Glomerular visceral epithelial cell (primary cell): ENCODE data around the gene TLR10.
"Not testable (repeated sequence)": the region's sequence is repeated elsewhere in the genome, so short reads cannot be mapped to it uniquely, and the experiment has no call there.

Experiments
- DNase-seq: peaks from one replicate; pipeline ENCODE4 v3.0.0-alpha.2; 2016; ENCODE audit errors: extremely low spot score

The TLR10 gene, protein sequence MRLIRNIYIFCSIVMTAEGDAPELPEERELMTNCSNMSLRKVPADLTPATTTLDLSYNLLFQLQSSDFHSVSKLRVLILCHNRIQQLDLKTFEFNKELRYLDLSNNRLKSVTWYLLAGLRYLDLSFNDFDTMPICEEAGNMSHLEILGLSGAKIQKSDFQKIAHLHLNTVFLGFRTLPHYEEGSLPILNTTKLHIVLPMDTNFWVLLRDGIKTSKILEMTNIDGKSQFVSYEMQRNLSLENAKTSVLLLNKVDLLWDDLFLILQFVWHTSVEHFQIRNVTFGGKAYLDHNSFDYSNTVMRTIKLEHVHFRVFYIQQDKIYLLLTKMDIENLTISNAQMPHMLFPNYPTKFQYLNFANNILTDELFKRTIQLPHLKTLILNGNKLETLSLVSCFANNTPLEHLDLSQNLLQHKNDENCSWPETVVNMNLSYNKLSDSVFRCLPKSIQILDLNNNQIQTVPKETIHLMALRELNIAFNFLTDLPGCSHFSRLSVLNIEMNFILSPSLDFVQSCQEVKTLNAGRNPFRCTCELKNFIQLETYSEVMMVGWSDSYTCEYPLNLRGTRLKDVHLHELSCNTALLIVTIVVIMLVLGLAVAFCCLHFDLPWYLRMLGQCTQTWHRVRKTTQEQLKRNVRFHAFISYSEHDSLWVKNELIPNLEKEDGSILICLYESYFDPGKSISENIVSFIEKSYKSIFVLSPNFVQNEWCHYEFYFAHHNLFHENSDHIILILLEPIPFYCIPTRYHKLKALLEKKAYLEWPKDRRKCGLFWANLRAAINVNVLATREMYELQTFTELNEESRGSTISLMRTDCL

DNA sequence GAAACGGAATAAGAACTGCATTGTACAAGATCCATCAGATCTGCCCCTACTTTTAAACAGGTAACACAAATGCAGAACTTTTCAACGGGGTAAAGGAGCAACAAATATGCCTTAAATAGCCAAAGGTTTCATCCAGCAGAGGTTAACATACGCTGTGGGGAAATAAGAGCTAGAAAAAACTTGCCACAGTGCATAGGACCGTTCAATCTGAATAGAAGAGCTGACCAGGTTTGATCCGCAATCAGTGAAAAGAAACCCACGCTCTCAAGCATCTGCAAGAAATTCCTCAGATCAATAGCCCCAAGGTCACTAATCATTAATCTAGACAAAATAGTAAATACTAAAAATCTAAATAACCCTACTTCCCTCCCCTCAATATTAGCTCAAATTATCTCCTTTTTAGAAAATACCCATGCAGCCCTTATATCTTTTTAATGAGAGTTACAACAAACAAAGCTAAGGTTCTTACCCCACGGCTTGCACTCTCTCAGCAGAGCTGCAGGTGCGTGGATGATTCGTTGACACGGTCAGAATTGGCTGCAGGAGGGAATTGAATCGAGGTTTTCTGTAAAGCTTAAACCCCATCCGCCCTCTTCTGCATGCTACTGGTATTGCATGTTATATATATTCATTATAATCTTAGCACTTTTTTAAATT is at the start of gene TLR10:
TLR10 (minus strand) TSS at position 539 of the 657 bp plus-strand sequence. CDS start 7,400 bp downstream, outside the sequence.
- peak; percentile 56 for DNase-seq

DNA sequence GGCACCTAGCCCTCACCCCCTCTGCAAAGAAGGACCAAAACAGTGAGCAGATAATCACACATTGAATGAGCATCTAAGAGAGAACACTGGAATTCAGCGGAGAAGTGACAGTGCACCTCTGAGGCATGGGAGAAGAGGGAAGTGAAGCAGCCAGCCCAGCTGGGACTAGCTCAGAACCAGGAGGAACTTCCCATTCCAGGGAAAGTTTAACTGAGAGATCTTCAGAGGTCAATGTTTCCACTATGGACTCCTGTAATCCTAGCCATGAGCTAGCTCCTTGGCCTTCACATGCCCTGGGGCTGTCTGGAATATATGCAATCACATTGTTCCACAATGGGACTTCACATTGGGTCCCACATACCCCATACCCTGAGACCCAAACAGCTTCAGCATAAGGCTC is 49.4 kb upstream of the TLR10 start:
- DNase-seq, result no peak

DNA sequence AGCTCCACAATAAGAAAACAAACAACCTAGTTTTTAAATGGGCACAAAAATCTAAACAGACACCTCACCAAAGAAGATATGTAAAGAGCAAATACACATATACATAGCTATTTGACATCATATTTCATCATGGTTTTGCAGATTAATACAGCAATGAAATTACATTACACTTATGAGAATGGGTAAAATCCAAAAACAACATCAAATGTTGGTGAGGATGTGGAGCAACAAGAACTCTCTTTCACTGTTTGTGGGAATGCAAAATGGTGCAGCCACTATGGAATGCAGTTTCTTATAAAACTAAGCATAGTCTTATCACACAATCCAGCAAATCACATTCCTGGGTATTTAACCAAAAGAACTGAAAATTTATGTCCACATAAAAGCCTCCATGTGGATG is 48.9 kb upstream of the TLR10 start:
- DNase-seq, result no peak

DNA sequence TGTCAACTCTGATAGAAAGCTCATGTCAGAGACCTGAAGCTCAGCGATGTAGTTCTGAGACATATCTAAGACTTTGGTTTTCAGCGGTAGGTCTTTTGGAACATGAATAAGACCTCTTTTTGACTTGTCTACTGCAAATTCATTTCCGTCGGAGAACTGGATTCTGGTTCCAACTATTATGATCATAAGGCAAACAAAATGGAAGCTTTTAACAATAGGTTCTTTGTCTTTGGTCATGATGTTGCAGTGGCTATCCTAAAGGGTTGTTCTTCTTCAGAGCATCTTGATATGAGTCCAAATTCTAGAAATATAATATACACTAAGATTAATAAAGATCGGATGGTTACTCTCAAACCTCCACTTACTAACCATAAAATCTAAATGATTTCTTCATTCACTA is 46.4 kb upstream of the TLR10 start:
- no peak for DNase-seq

DNA sequence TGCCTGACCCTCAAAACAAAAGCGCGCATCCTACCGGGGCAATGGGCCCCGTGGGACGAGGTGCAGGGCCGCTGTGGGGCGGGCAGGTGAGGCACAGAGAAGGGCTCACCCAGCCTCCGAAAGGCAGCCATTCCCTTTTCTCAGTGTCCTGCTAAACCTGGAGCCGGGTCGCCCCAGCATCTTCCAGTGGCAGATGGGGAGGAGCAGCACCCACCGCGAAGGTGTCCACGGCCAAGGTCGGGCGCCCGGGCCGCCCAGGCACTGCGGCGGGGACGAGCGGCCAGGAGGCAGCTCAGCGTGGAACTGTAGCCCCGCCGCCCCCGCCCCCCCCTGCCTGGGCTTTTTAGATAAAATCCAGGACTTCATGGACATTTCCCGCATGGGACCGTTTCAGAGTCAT is 41.0 kb upstream of the TLR10 start:
- DNase-seq, result no peak

DNA sequence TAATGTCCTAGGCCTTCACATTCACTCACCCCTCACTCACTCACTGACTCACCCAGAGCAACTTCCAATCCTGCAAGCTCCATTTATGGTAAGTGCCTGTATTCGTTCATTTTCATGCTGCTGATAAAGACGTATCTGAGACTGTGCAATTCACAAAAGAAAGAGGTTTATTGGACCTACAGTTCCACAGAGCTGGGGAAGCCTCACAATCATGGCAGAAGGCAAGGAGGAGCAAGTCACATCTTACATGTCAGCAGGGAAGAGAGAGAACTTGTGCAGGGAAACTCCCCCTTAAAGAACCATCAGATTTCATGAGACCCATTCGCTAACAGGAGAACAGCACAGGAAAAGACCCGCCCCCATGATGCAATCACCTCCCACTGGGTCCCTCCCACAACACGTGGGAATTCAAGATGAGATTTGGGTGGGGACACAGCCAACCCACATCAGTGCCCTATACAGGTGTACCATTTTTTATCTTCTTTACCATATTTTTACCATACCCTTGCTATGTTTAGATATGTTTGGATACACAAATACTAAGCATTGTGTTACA is 40.0 kb upstream of the TLR10 start:
- no peak for DNase-seq

DNA sequence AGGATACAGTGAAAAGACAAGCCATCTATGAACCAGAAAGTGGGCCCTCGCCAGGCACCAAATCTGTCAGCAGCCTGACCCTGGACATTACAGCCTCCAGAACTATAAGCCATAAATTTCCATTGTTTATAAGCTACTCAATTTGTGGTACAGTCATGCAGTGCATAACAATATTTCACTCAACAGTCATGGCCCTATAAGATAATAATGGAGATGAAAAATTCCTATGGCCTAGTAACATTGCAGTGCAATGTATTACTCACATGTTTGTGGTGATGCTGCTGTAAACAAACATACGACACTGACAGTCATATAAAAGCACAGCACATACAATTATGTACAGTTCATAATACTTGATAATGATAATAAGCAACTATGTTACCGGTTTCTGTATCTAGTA is 38.9 kb upstream of the TLR10 start:
- DNase-seq, result no peak

DNA sequence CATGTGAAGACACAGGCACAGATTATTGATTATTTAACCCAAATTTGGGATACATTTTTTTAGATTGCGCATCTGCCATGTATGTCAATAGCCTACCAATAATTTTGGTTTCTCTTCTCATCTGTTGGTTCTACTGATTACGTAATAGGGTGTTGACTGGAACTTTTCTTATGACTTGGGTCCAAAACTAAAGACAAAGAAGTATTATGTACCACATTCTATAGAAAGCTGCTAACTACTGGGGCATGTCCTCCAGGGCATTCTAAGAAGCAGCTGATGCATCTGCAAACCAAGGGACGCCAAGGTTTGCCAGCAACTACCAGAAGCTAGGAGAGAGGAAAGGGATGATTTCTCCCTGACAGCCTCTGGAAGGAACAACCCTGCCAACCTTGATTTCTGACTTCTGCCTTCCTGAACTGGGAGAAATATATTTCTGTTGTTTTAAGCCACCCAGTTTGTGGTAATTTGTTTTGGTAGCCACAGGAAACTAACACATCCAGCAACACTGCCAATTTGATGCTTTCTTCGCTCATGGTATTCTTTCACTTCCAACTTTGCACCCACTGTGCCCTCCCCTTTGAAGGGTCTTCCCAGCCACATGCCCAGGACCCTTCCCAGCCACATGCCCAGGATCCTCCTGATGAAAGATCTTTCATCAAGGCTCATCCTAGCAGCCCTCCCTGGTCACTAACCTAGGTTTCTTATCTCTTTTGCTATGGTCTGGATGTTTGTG is 37.7 kb upstream of the TLR10 start:
- no peak for DNase-seq

DNA sequence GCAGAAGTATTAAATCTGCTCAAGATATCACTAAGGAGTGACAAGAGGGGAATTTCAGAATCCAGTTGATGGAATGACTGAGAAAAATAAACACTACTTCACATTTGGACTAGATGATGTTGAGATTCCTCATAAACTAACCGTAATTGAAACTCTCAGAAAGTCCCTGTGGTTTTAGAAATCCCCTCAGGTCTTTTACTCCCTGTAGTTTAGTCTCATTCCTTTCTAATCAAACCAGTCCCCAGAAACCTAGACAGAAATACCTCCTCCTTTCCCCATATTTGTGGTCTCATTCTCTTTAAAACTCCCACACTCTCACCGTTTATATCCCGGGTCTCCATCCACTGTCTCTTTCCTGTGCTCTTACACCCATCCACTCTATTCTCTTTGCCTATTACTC is 36.8 kb upstream of the TLR10 start:
- peak; percentile 20 for DNase-seq

DNA sequence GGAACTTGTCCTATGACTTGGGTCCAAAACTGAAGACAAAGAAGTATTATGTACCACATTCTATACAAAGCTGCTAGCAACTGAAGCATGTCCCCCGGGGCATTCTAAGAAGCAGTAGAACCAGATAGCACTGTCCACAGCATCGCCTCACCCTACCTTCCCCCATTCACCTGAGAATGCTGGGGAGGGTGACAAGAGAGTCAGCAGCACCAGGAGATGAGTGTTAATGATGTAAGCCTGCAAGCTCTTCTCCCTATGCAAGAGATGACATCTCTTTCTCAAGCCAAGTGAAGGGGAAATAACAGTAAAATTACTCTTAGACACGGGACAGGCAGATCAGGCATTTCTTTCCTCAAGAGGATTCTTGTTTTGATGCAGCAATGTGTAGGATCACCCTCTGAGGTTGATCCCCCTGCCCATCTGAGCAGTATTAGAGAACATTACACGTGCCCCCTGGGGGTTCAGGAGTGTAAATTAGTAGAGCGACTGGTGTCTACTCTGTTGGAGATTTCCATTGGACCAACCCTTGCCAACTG is 35.7 kb upstream of the TLR10 start:
- no peak for DNase-seq

DNA sequence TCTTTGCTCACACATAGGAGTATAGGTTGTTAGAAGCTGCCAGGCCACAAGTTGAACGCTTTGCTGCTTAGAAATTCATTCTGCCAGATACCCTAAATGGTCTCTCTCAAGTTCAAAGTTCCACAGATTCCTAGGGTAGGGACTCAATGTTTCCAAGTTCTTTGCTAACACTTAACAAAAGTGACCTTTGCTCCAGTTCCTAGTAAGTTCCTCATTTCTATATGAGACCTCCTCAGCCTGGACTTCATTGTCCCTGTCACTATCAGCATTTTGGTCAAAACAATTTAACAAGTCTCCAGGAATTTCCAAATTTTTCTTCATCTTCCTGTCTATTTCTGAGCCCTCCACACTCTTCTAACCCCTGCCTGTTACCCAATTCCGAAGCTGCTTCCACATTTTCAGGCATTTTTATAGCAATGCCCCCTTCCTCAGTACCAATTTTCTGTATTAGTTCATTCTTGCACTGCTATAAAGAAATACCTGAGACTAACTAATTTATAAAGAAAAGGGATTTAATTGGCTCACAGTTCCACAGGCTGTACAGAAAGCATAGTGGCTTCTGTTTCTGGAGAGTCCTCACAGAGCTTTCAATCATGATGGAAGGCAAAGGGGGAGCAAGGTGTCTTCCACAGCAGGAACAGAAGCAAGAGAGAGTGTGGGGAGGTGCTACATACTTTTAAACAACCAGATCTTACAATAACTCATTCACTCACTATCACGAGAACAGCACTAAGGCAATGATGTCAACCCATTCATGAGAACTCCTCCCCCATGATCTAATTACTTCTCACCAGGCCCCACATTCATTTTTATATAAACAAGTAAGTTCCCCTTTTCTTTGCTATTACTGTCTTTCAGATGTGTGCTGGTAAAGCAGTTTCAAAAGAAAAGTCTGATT is 33.3 kb upstream of the TLR10 start:
- DNase-seq, result no peak

DNA sequence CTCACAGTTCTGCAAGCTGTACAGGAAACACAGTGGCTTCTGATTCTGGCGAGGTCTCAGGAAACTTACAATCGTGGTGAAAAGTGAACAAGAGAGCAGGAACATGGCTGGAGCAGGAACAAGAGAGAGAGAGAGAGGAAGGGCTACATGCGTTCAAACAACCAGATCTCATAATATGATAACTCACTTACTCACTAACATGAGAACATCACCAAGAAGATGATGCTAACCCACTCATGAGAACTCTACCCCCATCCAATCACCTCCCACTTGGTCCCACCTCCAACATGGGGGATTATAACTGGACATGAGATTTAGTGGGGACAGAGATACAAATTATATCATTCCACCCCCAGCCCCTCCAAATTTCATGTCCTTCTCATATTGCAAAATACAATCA is 31.6 kb upstream of the TLR10 start:
- DNase-seq, result no peak

DNA sequence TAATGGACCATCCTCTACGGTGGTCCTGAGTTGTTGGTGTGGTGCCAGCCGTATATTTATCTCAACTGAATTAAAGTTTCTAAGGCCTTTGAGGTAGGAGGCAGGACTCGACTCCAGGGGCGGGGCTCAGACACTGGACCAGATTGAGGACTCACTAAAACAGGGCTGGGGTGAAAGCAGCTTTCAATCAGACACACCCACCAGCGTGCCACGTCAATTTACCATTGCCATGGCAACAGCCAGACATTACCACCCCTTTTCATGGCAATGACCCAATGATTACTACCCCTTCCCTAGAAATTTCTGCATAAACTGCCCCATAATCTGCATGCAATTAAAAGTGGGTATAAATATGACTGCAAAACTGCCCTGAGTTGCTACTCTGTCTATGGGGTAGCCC is 28.5 kb upstream of the TLR10 start:
- DNase-seq, result no peak

DNA sequence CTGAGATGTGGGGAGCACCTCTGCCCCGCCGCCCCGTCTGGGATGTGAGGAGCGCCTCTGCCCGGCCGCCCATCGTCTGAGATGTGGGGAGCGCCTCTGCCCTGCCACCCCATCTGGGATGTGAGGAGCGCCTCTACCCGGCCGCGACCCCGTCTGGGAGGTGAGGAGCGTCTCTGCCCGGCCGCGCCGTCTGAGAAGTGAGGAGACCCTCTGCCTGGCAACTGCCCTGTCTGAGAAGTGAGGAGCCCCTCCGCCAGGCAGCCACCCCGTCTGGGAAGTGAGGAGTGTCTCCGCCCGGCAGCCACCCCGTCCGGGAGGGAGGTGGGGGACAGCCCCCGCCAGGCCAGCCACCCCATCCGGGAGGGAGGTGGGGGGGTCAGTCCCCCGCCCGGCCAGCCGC is 24.7 kb upstream of the TLR10 start:
- DNase-seq, result not testable (repeated sequence)

DNA sequence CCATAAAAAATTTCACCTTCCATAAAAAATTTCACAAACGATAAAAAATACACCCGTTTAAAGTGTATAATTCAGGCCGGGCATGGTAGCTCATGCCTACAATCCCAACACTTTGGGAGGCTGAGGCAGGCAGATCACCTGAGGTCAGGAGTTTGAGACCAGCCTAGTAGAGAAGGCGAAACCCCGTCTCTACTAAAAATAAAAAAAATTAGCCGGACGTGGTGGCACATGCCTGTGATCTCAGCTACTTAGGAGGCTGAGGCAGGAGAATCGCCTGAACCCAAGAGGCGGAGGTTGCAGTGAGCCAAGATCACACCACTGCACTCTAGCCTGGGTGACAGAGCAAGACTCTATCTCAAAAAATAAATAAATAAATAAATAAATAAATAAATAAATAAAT is 23.5 kb upstream of the TLR10 start:
- DNase-seq, result not testable (repeated sequence)

DNA sequence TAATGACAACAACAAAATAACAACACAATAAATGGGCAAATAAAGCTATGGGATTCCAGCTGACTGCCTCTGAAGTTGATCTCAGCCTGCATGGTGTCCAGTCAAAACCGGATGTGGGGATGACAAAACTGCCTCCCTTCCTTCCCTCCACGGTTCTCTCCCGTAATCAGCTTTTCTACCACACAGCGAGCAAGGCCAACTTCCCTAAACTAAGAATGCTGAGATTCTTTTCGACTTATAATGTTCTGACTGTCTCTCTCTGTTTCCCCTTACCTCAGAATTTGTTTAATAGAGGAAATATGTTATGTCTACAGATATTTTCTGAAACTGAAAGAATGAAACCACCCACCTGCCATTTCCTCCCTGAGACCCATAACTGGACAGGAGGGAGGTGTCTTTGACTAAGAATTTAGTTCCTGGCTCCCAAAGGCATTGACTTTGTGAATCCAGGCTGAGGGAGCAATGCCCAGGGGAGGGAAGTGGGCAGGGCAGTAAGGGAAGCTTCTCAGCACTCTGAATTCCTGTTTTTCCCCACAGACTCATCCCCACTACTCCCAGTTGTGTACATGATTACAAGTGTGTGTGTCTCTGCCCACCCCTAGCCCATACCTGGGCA is 22.8 kb upstream of the TLR10 start:
- DNase-seq, result peak; percentile 53

DNA sequence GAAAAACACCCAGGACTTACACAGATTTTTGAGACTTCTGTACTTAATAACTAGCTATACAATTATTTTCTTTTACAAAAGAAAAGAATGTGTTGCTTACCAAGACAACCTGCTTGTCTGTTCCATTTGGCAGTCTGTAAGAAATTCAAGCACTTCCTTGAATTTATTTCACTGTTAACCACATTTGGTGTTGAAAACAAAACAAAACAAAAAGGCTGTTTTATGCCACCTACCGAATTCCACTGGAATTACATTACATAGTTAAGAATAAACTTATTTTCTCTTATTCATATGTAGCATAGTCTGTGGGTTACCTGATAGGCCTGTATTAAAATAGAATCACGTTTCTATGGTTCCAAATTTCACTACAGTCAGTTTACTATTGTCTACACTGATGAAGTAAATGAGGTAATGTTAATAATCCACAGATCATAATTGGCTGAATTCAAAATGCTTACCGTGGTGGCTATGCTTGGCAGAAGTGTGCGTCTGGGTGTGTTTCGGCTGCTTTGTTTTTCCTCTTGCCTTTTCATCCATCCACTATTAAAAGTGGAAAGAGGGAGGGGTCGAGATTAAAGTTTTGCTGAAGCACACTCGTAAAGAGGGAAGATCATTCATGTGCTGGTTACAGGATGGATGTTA is 22.0 kb upstream of the TLR10 start, which contains the start of gene TLR1:
TLR1 (minus strand) TSS at position 138 of the 642 bp plus-strand sequence. CDS start 5,960 bp downstream, outside the sequence.
- DNase-seq, result peak; percentile 65

DNA sequence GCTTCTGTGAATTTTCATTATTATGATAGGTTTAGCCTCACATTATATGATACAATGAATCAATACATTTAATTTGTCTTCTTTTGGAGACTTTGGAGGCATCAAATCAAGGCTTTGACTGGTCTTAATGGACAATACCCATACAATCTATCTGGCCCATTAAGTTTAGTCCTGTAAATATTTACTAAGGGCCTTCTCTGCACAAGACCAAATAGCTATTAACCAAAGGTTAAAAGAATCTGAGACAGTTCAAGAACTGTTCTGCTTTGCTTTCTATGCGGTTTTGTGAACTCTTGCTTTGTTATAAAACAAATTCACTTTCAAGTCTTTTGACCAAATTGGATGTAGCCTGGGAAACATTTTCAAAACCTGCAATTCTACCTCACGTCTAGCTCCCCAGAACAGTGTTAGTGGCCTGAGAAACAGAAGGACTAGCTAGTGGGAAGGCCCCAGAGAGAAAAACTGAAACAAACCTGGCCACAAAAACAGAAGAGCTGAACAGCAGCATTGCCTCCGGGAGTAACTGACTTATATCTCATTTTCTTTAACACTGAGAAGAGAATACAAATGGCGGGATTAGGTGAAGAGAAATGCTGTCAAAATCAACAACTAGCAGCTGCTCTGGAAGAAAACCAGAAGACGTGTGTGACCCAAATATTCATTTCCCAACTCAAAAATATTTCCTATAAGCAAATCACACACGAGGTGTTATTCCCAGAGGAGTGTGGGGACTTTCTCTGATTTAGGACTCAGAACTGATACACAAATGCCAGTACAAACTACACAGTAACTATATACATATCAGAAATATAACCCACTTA is 21.3 kb upstream of the TLR10 start:
- no peak for DNase-seq
